ENCODE measurements around the gene CRYL1.

CRYL1 gene

DNA sequence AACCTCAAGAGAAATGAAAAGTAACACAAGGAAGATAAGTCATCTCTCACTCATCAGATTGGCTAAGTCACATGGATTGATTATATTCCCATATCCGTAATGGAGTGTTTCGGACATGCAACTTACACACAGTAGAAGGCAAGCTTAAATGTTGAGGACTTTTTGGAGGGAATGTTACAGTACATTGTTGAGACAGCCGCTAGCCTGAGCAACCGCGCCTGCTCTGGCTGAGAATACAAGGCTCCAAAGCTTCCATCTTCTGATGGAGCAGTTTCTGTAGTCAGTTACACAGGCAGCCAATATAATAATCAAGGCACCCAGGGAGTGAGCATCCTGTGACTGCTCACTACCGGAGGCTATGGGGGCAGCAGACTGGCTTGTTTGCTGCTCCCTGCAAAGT lies 1.0 kb upstream of the CRYL1 start:
- DNase-seq (ENCODE audit: low read depth): no peak

DNA sequence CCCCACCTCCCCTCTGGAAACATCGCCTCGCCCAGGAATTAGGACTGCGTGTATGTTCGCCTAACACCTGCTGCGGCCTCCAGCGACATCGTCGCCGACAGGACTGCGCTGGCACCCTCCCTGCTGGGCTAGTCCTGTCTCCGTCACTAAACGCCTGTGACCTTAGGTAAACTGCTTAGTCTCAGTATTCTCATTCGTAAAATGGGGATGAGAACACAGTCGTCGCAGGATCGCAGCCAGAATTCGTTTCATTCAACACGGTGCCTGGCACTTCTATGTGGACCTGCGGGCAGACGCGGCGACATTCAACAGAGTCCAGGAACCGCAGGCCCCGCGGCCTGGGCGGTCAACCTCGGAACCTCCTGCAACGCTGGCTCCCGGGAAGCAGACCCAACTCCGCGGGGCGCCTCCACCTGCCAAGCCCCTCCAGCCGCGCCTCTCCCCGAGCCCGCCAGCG lies 485 bp downstream of the CRYL1 start:
- DNase-seq (ENCODE audit: low read depth): no peak

DNA sequence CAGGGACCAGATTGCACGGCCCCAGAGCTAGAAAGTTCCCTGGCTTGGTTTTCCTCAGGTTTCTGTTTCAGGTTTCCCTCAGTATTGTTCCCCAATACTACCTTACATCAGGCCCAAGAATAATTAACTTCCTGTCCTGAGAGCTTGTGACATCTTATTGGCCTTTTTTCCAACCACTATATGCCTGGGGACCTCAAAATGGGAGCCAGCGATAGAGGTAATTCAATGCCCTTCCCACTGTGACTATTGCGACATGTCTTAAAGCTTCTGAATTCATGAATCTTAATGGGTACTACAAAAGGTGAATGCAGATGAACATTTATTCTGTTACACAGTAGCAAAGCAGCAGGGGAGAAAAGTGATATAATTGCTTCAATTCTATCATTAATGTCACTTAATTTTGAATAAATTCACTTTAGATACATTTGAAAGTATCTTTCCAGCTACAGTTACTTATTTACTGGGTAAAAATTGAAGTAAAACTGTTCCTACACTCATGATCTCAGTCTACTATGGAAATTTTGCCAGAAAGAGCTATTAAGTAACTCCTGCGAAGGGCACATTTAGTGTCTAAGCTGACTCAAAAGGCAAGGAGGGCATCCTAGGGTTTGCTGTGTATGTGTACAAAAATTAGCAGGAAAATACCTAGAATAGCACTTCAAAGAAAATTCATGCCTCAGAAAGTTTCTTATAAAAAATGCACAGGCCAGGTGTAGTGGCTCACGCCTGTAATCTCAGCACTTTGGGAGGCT lies 4.1 kb downstream of the CRYL1 start:
- DNase-seq (ENCODE audit: low read depth): no peak

DNA sequence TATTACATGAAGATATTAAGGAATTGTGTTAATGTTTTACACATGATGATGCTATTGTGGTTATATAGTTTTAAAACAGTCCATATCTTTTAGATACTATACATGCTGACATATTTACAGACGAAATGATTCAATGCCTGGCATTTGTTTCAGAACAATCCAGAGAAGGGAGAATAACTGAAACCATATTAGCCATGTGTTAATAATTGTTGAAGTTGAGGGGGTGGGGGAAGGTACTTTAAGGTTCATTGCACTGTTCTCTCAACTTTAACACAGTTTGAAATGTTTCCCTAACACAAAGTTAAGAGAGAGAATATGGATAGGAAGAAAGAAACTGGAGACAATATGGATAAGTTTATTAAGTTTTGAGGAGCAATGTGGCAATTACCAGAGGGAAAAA lies 5.8 kb downstream of the CRYL1 start:
- no peak for DNase-seq (ENCODE audit: low read depth)

DNA sequence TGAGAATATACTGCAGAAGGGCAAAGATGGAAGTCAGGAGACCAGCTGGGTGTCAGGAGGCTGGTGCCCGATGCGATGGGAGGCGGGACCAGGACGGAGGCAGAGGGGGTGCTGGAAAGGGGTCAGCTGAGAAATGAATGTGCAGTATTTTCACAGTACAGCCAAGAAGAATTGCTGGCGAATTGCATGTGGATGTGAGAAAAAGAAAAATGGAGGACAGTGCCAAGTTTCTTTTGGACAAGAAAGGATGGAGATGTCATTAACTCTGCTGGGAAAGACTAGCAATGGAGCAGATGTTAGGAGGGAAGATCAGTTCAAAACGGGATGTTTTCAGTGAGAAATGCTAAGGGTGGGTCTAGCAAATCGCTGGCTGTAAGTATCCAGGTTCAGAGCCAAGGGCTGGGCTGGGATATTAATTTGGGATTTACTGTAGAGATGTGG lies 7.0 kb downstream of the CRYL1 start:
- no peak for DNase-seq (ENCODE audit: low read depth)

DNA sequence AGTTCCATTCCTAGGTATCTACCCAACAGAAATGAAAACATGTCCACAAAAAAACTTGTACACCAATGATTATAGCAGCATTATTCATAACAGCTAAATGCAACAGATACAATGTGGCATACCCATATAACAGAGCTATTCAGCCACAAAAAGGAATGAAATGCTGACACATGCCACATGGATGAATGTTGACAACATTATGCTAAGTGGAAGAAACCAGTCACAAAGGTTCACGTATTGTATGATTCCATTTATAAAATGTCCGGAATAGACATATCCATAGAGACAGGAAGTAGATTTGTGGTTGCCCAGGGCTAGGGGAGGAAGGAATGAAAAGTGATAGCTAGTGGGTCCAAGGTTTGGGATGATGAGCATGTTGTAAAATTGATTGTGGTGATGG lies 10.8 kb downstream of the CRYL1 start:
- no peak for DNase-seq (ENCODE audit: low read depth)

DNA sequence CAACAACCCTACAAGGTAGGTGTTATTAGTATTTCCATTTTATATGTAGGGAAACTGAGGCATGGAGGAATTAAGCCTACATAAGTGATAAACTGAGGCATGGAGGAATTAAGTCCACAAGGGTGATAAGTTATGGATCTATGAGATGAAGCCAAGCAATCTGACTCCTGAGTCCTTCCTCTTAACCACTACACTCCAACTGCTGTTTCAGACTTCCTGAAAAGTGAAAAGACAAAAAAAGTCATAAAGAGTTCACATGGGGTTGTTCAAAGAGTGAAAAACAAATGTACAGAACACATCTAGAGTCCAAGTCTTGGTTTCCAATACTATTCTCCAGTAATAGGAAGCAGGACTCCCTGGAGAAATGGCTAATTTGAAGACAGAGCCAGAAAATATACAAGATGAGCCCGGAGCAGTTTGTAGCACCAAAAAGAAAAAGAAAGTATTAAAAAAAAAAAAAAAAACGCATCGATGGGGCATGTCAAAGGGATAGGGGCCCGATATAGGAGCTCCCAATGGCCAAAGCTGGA lies 12.1 kb downstream of the CRYL1 start:
- no peak for DNase-seq (ENCODE audit: low read depth)

DNA sequence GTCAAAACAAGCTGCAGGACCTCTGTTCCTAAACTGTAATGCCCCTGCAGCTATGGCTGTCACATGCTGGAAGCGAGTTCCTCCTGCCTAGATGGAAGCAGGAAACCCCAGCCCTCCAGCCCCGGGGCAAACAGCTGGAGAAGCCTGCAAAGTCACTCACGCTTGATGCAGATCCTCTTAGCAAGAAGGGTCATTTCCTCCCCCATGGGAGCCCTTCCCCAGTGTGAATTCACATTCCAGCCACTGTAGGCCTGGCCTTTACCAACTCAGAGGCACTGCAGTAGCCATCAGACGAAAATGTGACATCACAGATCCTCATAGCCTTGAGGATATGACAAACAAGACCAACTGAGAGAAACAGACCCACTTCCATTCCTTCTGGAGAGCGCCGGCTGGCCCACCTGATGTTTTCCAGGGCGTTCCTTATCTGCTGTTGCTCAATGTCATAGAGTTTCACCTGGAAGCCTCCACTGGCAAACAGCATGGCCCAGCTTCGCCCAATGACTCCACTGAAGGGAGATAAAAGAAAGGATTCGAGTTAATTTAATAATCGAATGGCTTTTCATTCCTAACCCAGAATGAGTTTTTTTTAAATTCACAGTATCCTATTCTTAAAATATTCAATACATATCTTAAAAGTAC lies 13.5 kb downstream of the CRYL1 start:
- no peak for DNase-seq (ENCODE audit: low read depth)

DNA sequence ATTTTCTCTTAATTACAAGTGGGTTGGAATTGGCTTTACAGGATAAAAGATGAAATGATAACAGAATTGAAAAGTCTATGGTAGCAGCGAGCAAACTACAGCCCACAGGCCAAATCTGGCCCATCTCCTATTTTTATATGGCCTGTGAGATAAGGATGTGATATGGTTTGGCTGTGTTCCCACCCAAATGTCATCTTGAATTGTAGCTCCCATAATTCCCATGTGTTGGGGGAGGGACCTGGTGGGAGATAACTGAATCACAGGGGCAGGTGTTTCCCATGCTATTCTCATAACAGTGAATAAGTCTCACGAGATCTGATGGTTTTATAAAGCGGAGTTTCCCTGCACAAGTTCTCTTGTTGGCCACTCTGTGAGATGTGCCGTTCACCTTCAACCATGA lies 19.0 kb downstream of the CRYL1 start:
- no peak for DNase-seq (ENCODE audit: low read depth)

DNA sequence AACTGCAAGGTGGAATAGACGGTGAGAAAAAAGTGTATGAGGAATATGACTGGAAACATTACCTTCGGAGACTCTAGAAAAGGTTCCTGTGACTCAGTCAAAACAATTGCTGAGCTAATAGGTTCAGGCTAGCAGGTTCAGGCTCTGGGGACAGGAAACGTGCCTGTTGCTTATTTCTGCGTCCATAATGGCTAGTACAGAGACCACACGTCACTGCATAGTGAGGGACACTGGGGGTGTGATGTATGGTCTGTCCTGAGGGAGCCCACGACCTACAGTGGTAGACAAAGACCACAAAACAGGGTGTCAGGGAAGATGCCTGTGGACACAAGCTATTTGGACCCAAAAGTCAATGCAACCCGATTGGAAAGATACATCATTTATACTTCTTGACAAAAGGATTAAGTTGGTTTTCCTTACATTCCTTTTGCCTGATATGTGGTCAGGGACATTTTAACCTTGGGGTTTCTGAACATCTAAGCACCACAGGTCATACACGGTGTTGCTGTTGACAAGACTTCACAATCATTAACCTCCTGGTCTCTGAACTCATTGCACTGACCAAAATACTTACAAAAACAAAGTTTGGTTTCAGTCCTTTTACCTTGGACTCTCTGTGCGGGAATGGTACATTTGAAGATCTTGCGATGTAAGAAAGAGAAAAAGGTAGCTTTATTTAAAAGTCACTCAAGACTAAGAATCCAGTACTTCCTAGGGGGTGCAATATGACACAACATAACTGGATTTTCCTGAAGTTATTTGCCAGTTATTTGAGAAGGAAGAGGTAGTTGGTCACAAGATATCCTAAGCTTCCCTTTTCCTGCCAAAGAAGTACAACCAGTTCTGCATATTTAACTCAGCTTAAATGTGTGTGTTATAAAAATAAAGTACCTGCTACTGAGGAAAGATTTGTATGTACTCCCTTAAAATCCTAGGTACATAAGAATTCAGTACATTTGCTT lies 20.0 kb downstream of the CRYL1 start:
- DNase-seq (ENCODE audit: low read depth): no peak

DNA sequence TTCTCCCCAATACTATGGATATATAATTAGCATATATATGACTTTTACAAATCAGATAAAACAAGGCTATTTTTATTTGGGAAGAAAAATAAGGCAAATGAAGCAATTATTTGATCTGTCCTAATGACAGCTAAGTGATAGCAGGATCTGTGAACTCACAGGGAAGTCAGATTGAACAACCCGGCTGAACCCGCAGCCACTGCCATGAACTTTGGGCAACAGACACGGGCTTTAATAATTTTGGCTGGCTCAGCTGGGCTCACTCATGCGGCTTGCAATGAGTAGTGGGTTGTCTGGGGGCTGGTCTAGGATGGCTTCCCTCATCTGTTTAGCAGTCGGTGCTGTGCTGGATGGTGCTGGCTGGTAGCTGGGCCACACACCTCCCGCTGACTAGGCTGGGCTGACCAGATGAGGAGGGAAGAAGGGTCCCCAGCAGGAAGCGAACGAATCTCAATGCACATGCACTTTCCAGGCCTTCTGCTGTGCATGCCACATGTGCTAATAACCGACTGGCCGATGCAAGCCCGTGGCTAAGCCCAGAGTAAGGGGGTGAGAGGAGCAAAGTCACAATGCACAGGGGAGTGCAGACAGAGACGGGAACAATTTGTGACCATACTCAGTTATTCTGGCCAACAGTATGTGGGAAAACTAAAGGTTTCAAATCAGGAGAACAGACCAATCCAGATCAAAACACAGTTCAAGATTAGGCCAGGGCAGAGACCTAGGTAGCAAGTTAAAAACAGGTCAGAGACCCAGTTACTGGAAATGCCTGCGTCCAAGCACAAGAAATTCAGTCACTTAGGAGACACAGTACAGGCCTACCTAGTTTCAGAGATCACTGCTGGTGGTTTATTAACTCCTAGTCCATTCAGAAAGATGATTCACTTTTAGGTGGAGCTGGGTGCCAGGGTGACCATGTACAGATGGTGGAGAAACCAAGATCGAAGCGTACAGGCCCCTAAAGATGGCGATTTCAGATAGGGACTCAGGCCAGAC lies 22.3 kb downstream of the CRYL1 start:
- DNase-seq (ENCODE audit: low read depth): no peak

DNA sequence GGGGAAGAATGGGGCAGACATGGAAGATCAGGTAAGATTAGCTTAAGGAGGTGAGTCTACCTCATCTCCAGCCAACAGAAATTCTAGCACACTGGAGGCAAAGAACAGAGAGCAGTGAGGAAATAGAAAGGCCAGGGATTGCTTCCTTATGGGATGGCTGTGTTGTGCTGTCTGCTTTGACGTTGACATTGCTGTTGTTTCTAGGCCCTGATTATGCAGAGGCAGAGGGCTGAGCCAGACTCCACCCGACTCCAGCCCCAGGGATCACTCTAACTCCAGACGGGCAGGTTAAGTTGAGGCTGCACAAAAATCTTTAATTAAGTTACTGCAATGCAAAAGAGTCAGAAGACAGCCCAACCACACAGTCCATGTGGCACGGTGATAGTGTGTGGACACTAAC lies 24.1 kb downstream of the CRYL1 start:
- DNase-seq (ENCODE audit: low read depth): no peak

DNA sequence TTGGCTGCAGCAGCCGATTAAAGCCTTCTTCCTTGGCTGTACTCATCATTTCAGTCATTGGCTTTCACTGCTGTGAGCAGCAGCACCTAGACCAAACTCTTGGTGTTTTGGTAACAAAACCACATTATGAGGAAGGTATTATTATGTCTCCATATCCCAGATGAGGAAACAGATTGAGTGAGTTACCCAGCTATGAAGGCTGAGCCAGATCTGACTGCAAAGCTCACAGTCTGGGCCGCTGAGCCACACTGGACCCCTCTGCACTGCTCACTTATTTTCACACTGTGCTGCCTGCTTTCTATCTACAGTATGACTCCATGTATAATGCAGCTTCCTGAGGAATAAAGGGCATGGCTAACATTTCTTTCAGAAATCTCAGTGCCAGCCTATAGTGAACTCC lies 24.5 kb downstream of the CRYL1 start:
- no peak for DNase-seq (ENCODE audit: low read depth)

DNA sequence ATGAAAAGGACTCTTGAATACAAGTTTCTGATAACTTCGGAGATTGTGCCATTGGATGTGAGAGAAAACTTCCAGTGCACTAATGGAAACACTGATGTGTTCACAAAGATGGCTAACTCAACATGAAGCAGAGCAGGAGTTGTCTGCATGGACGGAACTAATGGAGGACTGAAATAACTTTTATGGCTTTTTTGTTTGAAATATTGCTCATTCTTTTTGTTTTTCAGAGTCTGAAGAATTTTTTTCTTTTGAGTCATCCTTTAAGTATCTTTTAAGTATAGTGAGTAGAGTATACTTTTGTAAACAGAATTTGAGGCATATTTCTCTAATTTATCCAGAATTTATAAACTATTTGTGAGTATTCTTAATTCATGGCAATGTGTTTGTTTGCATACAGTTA lies 25.7 kb downstream of the CRYL1 start:
- DNase-seq (ENCODE audit: low read depth): no peak

DNA sequence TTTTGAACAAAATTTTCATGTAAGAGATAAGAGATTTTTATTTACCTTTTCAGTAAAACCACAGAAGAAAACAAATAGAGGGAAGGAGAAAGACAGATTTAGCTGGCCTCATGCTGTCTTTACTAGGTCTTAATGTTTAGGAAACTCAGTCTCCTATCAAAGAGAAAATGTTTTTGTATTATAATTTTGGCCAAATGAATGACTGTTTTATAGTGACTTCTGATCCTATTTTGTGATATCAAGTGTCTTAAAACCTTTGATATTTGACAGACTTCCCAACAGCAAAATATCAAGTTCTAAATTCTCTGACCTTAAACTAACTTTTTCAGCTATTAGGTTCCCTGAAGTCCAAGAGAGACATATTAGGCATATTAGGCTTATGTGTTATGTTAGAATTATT lies 27.0 kb downstream of the CRYL1 start:
- no peak for DNase-seq (ENCODE audit: low read depth)

DNA sequence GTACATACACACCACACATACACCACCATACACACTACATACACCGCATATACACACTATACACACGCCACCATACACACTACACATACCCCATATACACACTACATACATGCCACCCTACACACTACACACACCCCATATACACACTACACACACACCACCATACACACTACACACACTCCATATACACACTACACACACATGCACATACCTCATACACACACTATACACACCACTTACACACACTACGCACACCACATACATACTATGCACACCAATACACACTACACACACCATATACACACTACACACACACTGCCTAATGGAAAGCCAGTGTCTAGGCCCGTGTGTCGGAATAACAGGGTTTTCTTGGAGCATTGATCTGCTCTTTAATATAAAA lies 27.5 kb downstream of the CRYL1 start:
- DNase-seq (ENCODE audit: low read depth): no peak

DNA sequence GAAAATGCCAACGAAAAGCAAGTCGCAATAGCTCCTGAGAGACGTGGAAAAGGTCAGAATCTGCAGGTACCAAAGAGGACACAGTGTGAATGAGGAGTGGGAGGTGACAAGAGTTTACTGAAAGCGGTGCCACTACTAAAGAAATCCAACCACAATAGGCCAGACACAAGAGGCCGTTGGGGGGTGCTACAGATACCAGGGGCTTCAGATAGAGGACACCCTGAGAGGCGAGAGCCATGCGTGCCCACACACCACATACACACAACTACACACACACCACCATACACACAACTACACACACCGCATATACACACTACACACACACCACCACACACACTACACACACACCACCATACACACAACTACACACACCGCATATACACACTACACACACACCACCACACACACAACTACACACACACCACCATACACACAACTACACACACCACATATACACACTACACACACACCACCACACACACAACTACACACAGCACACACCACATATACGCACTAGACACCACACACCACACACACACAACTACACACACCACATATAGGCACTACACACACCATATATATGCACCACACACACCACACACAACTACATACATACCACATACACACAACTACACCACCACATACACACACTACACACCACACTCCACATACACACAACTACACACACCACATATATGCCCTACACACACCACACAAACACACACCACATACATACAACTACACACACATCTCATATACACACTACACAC lies 28.5 kb downstream of the CRYL1 start:
- DNase-seq (ENCODE audit: low read depth): no peak

DNA sequence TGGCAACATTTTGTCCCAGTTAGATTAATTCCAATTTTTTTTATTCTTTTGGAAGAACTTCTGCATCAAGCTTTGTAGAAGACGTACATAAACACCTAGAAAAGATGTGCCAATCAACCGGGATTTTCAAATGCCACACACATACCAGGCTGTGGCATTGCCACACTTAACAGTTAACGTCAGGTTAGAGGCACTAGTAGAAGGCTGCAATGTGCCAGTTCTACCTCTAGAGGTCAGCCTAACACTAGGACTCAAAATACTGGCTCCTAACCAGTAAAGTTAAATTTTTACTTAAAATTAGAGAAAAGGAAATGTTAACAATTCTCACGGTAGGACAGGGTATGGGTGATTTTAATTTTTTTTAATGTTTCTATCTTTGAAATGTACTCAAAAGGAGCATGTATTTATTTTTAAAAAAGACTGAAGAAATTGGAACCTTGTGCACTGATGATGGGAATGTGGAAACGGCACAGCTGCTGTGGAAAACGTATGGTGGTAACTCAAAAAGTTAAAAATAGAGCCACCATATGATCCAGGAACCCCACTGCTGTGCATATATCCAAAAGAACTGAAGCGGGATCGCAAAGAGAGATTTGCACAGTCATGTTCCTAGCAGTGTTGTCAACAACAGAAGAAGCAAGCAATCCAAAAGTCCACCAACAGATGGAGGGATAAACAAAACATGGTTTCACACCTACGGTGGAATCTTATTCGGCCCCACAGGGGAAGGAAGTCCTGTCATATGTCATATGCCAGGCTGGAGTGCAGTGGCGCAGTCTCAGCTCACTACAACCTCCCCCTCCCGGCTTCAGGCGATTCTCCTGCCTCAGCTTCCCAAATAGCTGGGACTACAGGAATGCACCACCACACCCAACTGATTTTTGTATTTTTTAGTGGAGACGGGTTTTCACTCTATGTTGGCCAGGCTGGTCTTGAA lies 30.3 kb downstream of the CRYL1 start:
- peak; percentile 64 for DNase-seq (ENCODE audit: low read depth)

DNA sequence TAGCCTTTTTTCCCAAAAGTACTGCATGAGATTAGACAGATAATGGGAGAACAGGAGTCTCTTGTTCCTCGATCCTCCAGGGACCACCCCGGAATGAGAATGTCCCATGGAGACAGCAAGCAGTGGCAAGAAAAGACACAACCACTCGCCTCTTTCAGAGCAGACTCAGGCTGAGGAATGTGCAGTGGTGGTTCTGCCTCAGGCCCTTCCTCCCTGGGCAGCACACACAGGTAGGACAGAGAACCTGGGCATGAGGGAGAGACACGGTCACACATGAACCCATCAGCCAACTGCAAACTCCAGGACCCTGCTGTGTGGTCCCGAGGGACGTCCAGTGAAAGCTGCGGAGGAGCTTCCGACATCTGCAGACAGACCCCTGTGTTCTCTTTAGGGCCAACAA lies 31.0 kb downstream of the CRYL1 start:
- DNase-seq (ENCODE audit: low read depth): no peak
